Stimulated activated CD8-positive, alpha-beta memory T cell treated with anti-CD3 and anti-CD28 coated beads, Interleukin-12 subunit alpha, Interleukin-12 subunit beta, amount 100 ng/mL, for 1 hour (primary cell): ENCODE measurements around the gene GPC5.

Experiments
- DNase-seq: peaks from one replicate; pipeline ENCODE4 v3.0.0-alpha.2; 2020; ENCODE audit warnings: low read depth

GPC5 gene

GRCh38 chr13:92164822-92165221 is 766.4 kb downstream of the GPC5 start:
- no peak for DNase-seq

GRCh38 chr13:92172191-92172590 is 773.8 kb downstream of the GPC5 start:
- DNase-seq: no peak

- DNase-seq: no peak
Measured at GRCh38 chr13:92173254-92173653, 774.8 kb downstream of the GPC5 start.

- no peak for DNase-seq
Measured at GRCh38 chr13:92175330-92175729, 776.9 kb downstream of the GPC5 start.

- no peak for DNase-seq
Measured at GRCh38 chr13:92177966-92178365, 779.5 kb downstream of the GPC5 start.

GRCh38 chr13:92179223-92179622 is 780.8 kb downstream of the GPC5 start:
- no peak for DNase-seq

- no peak for DNase-seq
Measured at GRCh38 chr13:92187378-92187989, 789.1 kb downstream of the GPC5 start.

- DNase-seq: no peak
Measured at GRCh38 chr13:92188574-92188973, 790.2 kb downstream of the GPC5 start.

- DNase-seq: no peak
Measured at GRCh38 chr13:92196591-92197256, 798.3 kb downstream of the GPC5 start.

GRCh38 chr13:92197669-92198068 is 799.2 kb downstream of the GPC5 start:
- DNase-seq: no peak

GRCh38 chr13:92218615-92219014 is 820.2 kb downstream of the GPC5 start:
- no peak for DNase-seq

GRCh38 chr13:92221916-92222315 is 823.5 kb downstream of the GPC5 start:
- DNase-seq: no peak

- no peak for DNase-seq
Measured at GRCh38 chr13:92224052-92224821, 825.8 kb downstream of the GPC5 start.

GRCh38 chr13:92224825-92225224 is 826.4 kb downstream of the GPC5 start:
- no peak for DNase-seq

GRCh38 chr13:92225861-92226260 is 827.4 kb downstream of the GPC5 start:
- DNase-seq: no peak

GRCh38 chr13:92232871-92233270 is 834.5 kb downstream of the GPC5 start:
- no peak for DNase-seq

GRCh38 chr13:92251671-92252210 is 853.3 kb downstream of the GPC5 start:
- no peak for DNase-seq

GRCh38 chr13:92255526-92255925 is 857.1 kb downstream of the GPC5 start:
- no peak for DNase-seq

- no peak for DNase-seq
Measured at GRCh38 chr13:92256211-92256610, 857.8 kb downstream of the GPC5 start.

GRCh38 chr13:92259046-92259445 is 860.6 kb downstream of the GPC5 start:
- DNase-seq: no peak

- DNase-seq: no peak
Measured at GRCh38 chr13:92259523-92259922, 861.1 kb downstream of the GPC5 start.

- no peak for DNase-seq
Measured at GRCh38 chr13:92260363-92260762, 861.9 kb downstream of the GPC5 start.
